Liver (tissue), 3 donors: Measurements from ENCODE around the gene PODNL1.

ENCODE experiments used
- CTCF ChIP-seq: fragments of 150-350 bp; IDR thresholded peaks from 2 replicates; pipeline ENCODE4 v1.5.1; 2017; ENCODE audit warnings: improper control_type of control experiment, low read depth, low read length; ENCODE audit not compliant: missing input control
- JUND ChIP-seq, 2 donors: IDR thresholded peaks; 2 replicates each; pipeline ENCODE4 v1.6.1; 2016; ENCODE audit warnings: antibody characterized with exemption in 2 of 2
- RAD21 ChIP-seq, 2 donors: IDR thresholded peaks; 2 replicates each; pipeline ENCODE4 v1.6.1; 2016; ENCODE audit warnings: antibody characterized with exemption in 2 of 2, mild to moderate bottlenecking in 2 of 2
- REST ChIP-seq: IDR thresholded peaks from 2 replicates; pipeline ENCODE4 v1.6.1; 2016; ENCODE audit warnings: antibody characterized with exemption, mild to moderate bottlenecking
- RXRA ChIP-seq, 2 donors: IDR thresholded peaks; 2 replicates each; pipeline ENCODE4 v1.6.1; 2017 to 2018; ENCODE audit warnings: antibody characterized with exemption in 2 of 2, mild to moderate bottlenecking in 1 of 2
- SP1 ChIP-seq: IDR thresholded peaks from 2 replicates; pipeline ENCODE4 v1.6.1; 2018; ENCODE audit warnings: antibody characterized with exemption, mild to moderate bottlenecking
- TAF1 ChIP-seq: conservative IDR thresholded peaks from 2 replicates; pipeline ENCODE4 v1.6.1; 2016; ENCODE audit warnings: antibody characterized with exemption, mild to moderate bottlenecking
- donor health status: healthy.
- donor health status: healthy.

GRCh38 chr19:13887517-13887916 is 50.7 kb downstream of the PODNL1 start:
- TF ChIP-seq RXRA (IDR thresholded peaks at IDR 0.05) = no peak
- no peak for TF ChIP-seq CTCF
- no peak for TF ChIP-seq TAF1
- TF ChIP-seq SP1 = no peak
- no peak for TF ChIP-seq REST
- no peak for TF ChIP-seq JUND (IDR thresholded peaks at IDR 0.05)
- TF ChIP-seq RAD21 (IDR thresholded peaks at IDR 0.05) = no peak
